GM18520 (cell line): ENCODE data around the gene RIMBP3C.
"Not testable (repeated sequence)": the region's sequence is repeated elsewhere in the genome, so short reads cannot be mapped to it uniquely, and the experiment has no call there.

Experiments used
- ATAC-seq: cut with Tn5 transposase; IDR thresholded peaks from one replicate; pipeline ENCODE4 v1.9.1; 2021; ENCODE audit not compliant: unreplicated experiment

The RIMBP3C gene, protein sequence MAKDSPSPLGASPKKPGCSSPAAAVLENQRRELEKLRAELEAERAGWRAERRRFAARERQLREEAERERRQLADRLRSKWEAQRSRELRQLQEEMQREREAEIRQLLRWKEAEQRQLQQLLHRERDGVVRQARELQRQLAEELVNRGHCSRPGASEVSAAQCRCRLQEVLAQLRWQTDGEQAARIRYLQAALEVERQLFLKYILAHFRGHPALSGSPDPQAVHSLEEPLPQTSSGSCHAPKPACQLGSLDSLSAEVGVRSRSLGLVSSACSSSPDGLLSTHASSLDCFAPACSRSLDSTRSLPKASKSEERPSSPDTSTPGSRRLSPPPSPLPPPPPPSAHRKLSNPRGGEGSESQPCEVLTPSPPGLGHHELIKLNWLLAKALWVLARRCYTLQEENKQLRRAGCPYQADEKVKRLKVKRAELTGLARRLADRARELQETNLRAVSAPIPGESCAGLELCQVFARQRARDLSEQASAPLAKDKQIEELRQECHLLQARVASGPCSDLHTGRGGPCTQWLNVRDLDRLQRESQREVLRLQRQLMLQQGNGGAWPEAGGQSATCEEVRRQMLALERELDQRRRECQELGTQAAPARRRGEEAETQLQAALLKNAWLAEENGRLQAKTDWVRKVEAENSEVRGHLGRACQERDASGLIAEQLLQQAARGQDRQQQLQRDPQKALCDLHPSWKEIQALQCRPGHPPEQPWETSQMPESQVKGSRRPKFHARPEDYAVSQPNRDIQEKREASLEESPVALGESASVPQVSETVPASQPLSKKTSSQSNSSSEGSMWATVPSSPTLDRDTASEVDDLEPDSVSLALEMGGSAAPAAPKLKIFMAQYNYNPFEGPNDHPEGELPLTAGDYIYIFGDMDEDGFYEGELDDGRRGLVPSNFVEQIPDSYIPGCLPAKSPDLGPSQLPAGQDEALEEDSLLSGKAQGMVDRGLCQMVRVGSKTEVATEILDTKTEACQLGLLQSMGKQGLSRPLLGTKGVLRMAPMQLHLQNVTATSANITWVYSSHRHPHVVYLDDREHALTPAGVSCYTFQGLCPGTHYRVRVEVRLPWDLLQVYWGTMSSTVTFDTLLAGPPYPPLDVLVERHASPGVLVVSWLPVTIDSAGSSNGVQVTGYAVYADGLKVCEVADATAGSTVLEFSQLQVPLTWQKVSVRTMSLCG (N-terminal part only)

GRCh38 chr22:21551361-21551760, at the start of gene RIMBP3C:
Gene RIMBP3C (minus strand): TSS chr22:21551461. CDS start chr22:21550976, 485 bp downstream.
- not testable (repeated sequence) for ATAC-seq

DNA sequence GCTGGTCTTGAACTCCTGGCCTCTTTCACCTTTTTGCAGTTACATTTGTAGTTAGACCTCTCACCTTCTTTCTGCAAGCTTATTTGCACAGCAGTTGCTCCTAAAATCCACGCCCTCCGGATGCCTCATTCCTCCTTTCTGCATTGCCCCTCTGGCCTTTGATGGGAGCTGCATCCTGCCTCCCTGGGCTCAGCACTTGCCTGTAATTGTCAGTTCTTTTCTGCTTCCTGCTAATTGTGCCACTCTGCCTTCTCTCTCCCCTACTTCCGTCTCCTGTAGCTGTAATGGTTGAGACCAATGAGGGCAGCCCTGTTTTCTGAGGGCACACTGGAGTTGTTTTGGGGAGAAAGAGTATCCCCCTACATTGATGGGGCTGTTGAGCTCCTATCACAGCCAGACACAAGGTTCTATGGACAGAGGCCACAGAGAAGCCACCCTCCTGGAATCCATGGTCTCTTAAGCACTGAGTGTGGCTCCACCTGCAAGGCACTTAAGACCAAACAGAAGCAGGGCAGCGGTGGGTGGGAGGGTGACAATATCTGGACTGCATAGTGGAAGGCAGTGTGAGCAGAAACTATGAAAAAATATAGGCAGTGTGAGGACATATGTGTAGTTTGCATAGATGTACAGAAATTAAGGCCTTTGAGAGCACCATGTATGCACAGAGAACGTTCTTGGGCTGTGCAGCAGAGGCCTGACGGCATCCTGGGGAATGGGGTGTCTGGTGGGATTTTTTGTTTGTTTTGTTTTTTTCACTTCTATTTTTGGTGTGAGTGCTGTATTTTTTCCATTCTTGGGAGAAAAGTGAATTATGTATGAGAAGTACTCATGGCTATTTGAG, 48.0 kb upstream of the RIMBP3C start:
- no peak for ATAC-seq

DNA sequence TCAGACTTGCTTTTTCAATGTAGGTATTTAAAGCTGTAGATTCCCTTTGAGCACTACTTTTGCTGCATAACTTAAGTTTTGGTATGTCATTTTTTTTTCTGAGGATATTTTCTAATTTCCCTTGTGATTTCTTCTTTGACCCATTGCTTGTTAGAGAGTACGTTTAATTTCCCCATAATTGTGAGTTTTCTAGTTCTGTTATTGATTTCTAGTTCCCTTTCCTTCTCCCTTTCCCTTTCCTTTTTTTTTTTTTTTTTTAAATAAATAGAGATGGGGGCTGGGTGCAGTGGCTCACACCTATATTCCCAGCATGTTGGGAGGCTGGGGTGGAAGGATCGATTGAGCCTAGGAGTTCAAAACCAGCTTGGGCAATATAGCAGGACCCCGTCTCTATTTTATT, 47.0 kb upstream of the RIMBP3C start:
- no peak for ATAC-seq

DNA sequence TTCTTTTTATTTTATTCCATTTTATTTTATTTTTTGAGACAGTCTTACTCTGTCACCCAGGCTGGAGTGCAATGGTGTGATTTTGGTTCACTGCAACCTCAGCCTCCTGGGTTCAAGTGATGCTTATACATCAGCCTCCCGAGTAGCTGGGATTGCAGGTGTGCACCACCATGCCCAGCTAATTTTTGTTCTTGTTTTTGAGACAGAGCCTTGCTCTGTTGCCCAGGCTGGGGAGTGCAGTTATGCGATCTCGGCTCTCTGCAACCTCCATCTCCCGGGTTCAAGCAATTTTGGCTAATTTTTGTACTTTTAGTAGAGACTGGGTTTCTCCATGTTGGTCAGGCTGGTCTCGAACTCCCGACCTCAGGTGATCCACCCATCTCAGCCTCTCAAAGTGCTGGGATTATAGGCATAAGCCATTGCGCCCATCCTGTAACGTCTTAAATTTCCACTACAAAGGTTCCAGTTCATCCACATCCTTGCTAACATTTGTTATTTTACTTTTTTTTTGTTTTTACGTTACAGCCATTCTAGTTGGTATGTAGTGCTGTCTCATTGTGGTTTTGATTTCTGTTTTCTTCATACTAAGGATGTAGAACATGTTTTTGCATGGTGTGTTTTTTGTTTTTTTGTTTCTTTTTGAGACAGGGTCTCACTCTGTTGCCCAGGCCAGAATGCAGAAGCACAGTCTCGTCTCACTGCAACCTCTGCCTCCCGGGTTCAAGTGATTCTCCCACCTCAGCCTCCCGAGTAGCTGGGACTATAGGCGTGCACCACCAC, 45.3 kb upstream of the RIMBP3C start:
- ATAC-seq, result not testable (repeated sequence)

- ATAC-seq, result no peak
Measured at GRCh38 chr22:21594865-21595452, 43.7 kb upstream of the RIMBP3C start.

- no peak for ATAC-seq
Measured at GRCh38 chr22:21593406-21594232, 42.4 kb upstream of the RIMBP3C start.

GRCh38 chr22:21592422-21592821, 41.2 kb upstream of the RIMBP3C start:
- ATAC-seq, result no peak

DNA sequence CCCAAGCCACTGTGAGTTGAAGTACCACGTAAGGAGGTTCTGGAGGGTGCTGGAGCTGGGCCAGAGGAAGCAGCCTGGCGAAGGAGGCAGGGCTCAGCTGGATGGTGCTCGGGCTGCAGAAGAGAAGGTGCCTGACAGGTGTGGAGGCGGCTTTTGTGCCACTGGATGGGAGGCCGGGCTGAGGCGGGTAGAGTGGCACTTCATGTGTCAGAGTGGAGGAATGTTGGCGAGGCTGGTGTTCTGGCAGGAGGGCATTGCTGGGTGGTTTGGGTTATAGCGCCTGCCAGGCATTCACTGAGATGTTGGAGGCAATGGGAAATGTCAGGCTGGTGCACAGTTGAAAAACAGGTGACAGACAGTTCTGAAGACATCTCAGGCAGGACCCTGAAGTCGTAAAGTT, 40.4 kb upstream of the RIMBP3C start:
- ATAC-seq, result no peak

DNA sequence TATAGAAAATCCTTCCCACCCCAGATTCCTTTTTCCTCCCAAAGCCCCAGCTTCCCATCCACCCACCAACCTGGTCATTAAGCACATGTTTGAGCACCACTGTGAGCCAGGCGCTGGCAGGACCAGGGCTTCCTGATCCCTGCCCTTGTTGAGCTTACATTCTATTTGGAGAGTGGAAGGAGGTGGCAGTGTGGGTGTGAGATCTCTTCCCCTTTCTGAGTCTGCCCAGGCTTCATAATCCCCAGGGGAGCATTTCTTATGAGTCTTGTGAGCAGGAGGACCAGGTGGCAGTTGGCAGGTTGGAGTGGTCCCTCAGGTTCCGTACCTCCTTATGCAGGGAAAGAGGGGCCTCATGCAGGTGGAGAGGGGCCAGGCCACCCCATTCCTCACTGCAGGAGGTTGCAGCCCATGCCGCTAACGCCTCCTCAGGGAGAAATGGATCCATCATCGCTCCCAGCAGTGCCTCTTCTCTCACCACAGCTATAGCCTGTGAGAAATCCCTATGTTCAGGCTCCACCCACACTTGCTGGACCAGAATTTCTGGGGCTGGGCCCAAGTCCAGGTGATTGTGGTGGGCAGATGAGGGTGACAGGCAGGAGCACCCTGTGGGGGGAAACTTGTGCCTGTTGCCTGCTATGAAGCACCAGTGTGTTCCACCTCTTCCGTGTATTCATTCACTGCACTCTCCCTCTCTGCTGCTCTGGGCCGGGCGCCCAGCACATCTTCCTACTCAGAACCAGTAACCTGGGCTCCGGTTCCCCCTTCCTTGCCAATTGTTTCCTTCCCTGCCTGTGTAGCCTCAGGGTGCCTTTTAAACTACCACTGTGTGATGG, 39.8 kb upstream of the RIMBP3C start:
- no peak for ATAC-seq

DNA sequence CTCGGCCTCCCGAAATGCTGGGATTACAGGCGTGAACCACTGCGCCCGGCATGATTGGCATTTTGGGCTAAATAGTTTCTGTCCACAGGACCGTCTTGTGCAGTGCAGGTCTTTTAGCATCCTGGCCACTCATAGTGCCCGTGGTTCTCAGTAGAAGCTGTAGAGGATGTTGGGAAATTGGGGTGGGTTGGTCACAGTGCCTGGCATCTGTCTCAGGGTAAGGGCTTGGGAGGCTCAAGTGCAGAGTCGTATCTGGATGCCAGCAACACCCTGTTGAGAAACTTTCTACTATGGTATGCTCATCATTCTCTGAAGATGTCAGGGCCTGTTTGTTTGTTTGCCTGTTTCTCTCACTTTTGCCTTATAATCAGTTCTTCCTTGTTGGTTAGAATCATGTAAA, 38.1 kb upstream of the RIMBP3C start:
- no peak for ATAC-seq

GRCh38 chr22:21587803-21588611, 36.7 kb upstream of the RIMBP3C start:
- peak; percentile 84 for ATAC-seq

GRCh38 chr22:21585389-21585788, 34.1 kb upstream of the RIMBP3C start:
- ATAC-seq, result no peak

GRCh38 chr22:21582801-21583740, 31.8 kb upstream of the RIMBP3C start:
- no peak for ATAC-seq

GRCh38 chr22:21581009-21581713, 29.9 kb upstream of the RIMBP3C start:
- not testable (repeated sequence) for ATAC-seq

GRCh38 chr22:21580623-21581007, 29.4 kb upstream of the RIMBP3C start:
- ATAC-seq, result not testable (repeated sequence)
